SU-DHL-6 (cell line): ENCODE data around the gene ERGIC2.

Source experiments
- EZH2phosphoT487 ChIP-seq: fragments of 200-600 bp; sonication (generic), shearing (Covaris generic); conservative IDR thresholded peaks from 2 replicates; pipeline ENCODE4 v1.6.1; 2018; ENCODE audit warnings: mild to moderate bottlenecking, antibody characterized with exemption, low read length, moderate library complexity, mixed read lengths
- TF ChIP-seq, protein P1 (sequence below): fragments of 200-600 bp; sonication (generic); IDR thresholded peaks from one replicate; pipeline ENCODE4 v1.5.1; 2017; ENCODE audit warnings: antibody characterized with exemption, mild to moderate bottlenecking, low read length, moderate library complexity; ENCODE audit not compliant: insufficient read depth, poor library complexity, severe bottlenecking

DNA sequence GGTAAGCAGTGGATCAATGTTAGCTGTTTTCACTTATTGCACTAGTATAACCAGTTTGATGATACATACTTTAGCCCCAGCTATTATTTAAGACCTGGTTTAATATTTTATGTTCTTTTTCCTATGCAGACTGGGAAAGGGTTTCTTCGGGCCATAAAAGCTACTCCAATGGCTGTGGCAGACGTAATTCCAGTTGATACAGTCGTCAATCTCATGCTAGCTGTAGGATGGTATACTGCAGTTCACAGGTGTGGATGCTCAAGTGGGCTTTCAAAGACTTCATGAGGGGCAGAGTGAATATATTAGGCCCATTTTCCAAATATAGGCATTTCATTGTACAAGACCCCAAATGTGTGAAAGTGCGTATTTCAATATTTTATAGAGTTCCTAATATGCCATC, 70.1 kb downstream of the ERGIC2 start:
- TF ChIP-seq, protein P1, sequence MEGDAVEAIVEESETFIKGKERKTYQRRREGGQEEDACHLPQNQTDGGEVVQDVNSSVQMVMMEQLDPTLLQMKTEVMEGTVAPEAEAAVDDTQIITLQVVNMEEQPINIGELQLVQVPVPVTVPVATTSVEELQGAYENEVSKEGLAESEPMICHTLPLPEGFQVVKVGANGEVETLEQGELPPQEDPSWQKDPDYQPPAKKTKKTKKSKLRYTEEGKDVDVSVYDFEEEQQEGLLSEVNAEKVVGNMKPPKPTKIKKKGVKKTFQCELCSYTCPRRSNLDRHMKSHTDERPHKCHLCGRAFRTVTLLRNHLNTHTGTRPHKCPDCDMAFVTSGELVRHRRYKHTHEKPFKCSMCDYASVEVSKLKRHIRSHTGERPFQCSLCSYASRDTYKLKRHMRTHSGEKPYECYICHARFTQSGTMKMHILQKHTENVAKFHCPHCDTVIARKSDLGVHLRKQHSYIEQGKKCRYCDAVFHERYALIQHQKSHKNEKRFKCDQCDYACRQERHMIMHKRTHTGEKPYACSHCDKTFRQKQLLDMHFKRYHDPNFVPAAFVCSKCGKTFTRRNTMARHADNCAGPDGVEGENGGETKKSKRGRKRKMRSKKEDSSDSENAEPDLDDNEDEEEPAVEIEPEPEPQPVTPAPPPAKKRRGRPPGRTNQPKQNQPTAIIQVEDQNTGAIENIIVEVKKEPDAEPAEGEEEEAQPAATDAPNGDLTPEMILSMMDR: no peak
- no peak for TF ChIP-seq EZH2phosphoT487
